ENCODE results near the gene RYR2. TPM values are rescaled to one million over a fixed set of nuclear protein-coding genes. Genes with fewer than 3 reads are reported as not detected.

The RYR2 gene
- total RNA-seq, 1 experiment from 2014 or later = 0.90 TPM

DNA sequence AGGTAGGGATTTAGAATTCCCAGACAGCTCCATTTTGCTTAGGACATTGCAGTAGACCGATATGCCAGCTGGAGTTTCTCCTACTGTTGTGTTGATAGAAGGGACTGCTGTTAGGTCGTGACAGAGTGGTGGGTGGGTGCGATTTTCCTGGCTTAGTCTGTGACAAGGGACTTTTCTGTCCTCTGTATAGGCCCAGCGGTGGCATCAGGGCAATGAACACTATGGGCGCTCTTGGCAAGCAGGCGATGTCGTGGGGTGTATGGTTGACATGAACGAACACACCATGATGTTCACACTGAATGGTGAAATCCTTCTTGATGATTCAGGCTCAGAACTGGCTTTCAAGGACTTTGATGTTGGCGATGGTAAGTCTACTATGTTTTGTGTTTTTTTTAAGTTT lies 527.0 kb downstream of the RYR2 start:
- TF ChIP-seq, protein P1, sequence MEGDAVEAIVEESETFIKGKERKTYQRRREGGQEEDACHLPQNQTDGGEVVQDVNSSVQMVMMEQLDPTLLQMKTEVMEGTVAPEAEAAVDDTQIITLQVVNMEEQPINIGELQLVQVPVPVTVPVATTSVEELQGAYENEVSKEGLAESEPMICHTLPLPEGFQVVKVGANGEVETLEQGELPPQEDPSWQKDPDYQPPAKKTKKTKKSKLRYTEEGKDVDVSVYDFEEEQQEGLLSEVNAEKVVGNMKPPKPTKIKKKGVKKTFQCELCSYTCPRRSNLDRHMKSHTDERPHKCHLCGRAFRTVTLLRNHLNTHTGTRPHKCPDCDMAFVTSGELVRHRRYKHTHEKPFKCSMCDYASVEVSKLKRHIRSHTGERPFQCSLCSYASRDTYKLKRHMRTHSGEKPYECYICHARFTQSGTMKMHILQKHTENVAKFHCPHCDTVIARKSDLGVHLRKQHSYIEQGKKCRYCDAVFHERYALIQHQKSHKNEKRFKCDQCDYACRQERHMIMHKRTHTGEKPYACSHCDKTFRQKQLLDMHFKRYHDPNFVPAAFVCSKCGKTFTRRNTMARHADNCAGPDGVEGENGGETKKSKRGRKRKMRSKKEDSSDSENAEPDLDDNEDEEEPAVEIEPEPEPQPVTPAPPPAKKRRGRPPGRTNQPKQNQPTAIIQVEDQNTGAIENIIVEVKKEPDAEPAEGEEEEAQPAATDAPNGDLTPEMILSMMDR (IDR thresholded peaks at IDR 0.05; ENCODE audit: unreplicated experiment) = no peak
- H3K36me3 Mint-ChIP-seq (ENCODE audit: insufficient read depth, unreplicated experiment) = no peaks in the 10 kb centered on the region
- no peak overlapping the region for H3K4me3 Mint-ChIP-seq (ENCODE audit: low read depth, unreplicated experiment)
- H3K27ac Mint-ChIP-seq (ENCODE audit: unreplicated experiment) = no peak overlapping the region
- DNase-seq = no peak
- no TSS peak for BruUV-seq (replicated peaks)
- CTCF ChIA-PET = no interaction called here
- intact Hi-C loops (cut with micrococcal nuclease; ENCODE audit: unreplicated experiment) = loop anchor here (10.0 kb wide), 2 partner anchors 236 to 684 kb away; no protein-coding TSS in a partner anchor
- no peaks in the 10 kb centered on the region for H3K27me3 Mint-ChIP-seq (ENCODE audit: unreplicated experiment)
- no peaks in the 10 kb centered on the region for H3K9me3 Mint-ChIP-seq (ENCODE audit: low read depth, unreplicated experiment)
- H3K4me1 Mint-ChIP-seq (ENCODE audit: low read depth, unreplicated experiment) = no peaks in the 10 kb centered on the region

DNA sequence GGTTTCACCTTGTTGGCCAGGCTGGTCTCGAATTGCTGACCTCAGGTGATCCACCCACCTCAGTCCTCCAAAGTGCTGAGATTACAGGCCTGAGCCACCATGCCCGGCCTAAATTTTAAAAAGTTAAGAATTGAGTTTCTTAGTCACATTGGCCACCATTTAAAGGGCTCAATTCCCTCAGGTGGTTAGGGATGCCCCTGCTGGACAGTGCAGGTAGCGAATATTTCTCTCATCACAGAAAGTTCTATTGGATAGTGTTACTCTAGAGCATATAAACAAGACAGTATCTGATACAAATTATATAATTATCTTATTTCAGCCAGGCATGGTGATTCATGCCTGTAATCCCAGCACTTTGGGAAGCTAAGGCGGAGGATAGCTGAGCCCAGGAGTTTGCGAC lies 528.5 kb downstream of the RYR2 start:
- H3K4me1 Mint-ChIP-seq (ENCODE audit: low read depth, unreplicated experiment) = no peaks in the 10 kb centered on the region
- DNase-seq = no peak
- H3K9me3 Mint-ChIP-seq (ENCODE audit: low read depth, unreplicated experiment) = peaks cover 2% of the 10 kb centered on the region
- intact Hi-C loops (cut with micrococcal nuclease; ENCODE audit: unreplicated experiment) = loop anchor here (10.0 kb wide), 1 partner anchor 396 kb away; no protein-coding TSS in a partner anchor
- H3K27ac Mint-ChIP-seq (ENCODE audit: unreplicated experiment) = no peak overlapping the region
- no peaks in the 10 kb centered on the region for H3K36me3 Mint-ChIP-seq (ENCODE audit: insufficient read depth, unreplicated experiment)
- CTCF ChIA-PET = interaction anchor here (0.7 kb wide), 1 partner anchor 48 kb away, joined by 6 read pairs; no protein-coding TSS in a partner anchor
- no TSS peak for BruUV-seq (replicated peaks)
- no peak overlapping the region for H3K4me3 Mint-ChIP-seq (ENCODE audit: low read depth, unreplicated experiment)
- H3K27me3 Mint-ChIP-seq (ENCODE audit: unreplicated experiment) = no peaks in the 10 kb centered on the region
- TF ChIP-seq, protein P1 (IDR thresholded peaks at IDR 0.05; ENCODE audit: unreplicated experiment) = no peak

DNA sequence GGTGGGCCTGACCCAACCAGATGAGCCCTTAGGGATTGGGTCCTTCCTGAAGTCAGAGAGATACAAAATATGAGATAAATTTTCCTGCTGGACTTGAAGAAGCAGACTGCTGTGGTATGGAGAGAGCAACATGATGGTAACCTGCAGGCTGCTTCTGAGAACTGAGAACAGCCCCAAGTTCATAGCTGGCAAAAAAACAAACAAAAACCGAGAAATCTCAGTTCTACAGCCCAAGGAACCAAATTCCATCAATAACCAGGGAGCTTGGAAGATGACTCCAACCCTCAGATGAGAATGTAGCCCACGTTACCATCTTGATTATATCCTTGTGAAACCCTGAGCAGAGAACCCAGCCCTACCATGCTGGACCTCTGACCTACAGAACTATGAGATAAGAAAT lies 532.6 kb downstream of the RYR2 start:
- H3K36me3 Mint-ChIP-seq (ENCODE audit: insufficient read depth, unreplicated experiment) = no peaks in the 10 kb centered on the region
- H3K27me3 Mint-ChIP-seq (ENCODE audit: unreplicated experiment) = no peaks in the 10 kb centered on the region
- DNase-seq = no peak
- BruUV-seq (replicated peaks) = no TSS peak
- CTCF ChIA-PET = no interaction called here
- H3K9me3 Mint-ChIP-seq (ENCODE audit: low read depth, unreplicated experiment) = peaks cover 14% of the 10 kb centered on the region
- H3K4me3 Mint-ChIP-seq (ENCODE audit: low read depth, unreplicated experiment) = no peak overlapping the region
- TF ChIP-seq, protein P1 (IDR thresholded peaks at IDR 0.05; ENCODE audit: unreplicated experiment) = no peak
- no peaks in the 10 kb centered on the region for H3K4me1 Mint-ChIP-seq (ENCODE audit: low read depth, unreplicated experiment)
- intact Hi-C loops (cut with micrococcal nuclease; ENCODE audit: unreplicated experiment) = loop anchor here (10.0 kb wide), 1 partner anchor 400 kb away; no protein-coding TSS in a partner anchor
- no peak overlapping the region for H3K27ac Mint-ChIP-seq (ENCODE audit: unreplicated experiment)

GRCh38 chr1:237578540-237578939 lies 536.6 kb downstream of the RYR2 start:
- H3K27ac Mint-ChIP-seq (ENCODE audit: unreplicated experiment) = no peak overlapping the region
- CTCF ChIA-PET = no interaction called here
- intact Hi-C loops (cut with micrococcal nuclease; ENCODE audit: unreplicated experiment) = loop anchor here (10.0 kb wide), 1 partner anchor 404 kb away; no protein-coding TSS in a partner anchor
- no peaks in the 10 kb centered on the region for H3K27me3 Mint-ChIP-seq (ENCODE audit: unreplicated experiment)
- TF ChIP-seq, protein P1 (IDR thresholded peaks at IDR 0.05; ENCODE audit: unreplicated experiment) = no peak
- no TSS peak for BruUV-seq (replicated peaks)
- DNase-seq = no peak
- no peaks in the 10 kb centered on the region for H3K36me3 Mint-ChIP-seq (ENCODE audit: insufficient read depth, unreplicated experiment)
- H3K4me1 Mint-ChIP-seq (ENCODE audit: low read depth, unreplicated experiment) = no peaks in the 10 kb centered on the region
- H3K4me3 Mint-ChIP-seq (ENCODE audit: low read depth, unreplicated experiment) = no peak overlapping the region
- peaks cover 14% of the 10 kb centered on the region for H3K9me3 Mint-ChIP-seq (ENCODE audit: low read depth, unreplicated experiment)

All from Calu3 (cell line).